WTC11 (cell line): ENCODE data around the gene GPC2.
"Not testable (repeated sequence)": the region's sequence is repeated elsewhere in the genome, so short reads cannot be mapped to it uniquely, and the experiment has no call there.

ENCODE experiments used
- ATF1 ChIP-seq: sonication (generic); formaldehyde crosslinking; IDR thresholded peaks from 2 replicates; pipeline ENCODE4 v1.8.1; 2023; ENCODE audit warnings: mild to moderate bottlenecking, moderate library complexity, missing genetic modification reagents
- ESRRA ChIP-seq: sonication (generic); formaldehyde crosslinking; IDR thresholded peaks from 2 replicates; pipeline ENCODE4 v1.8.1; 2022; ENCODE audit warnings: mild to moderate bottlenecking, missing genetic modification reagents, borderline replicate concordance
- JUN ChIP-seq: sonication (generic); formaldehyde crosslinking; IDR thresholded peaks from 2 replicates; pipeline ENCODE4 v1.8.0; 2023; ENCODE audit warnings: mild to moderate bottlenecking, missing genetic modification reagents
- SOX15 ChIP-seq: fragments of 250-450 bp; sonication (Bioruptor Pico); IDR thresholded peaks from 2 replicates; pipeline ENCODE4 v1.9.0; 2021; ENCODE audit warnings: mild to moderate bottlenecking
- SP1 ChIP-seq: sonication (generic); formaldehyde crosslinking; conservative IDR thresholded peaks from 2 replicates; pipeline ENCODE4 v1.8.1; 2022; ENCODE audit warnings: missing genetic modification reagents
- TEAD1 ChIP-seq: sonication (generic); formaldehyde crosslinking; IDR thresholded peaks from 2 replicates; pipeline ENCODE4 v1.8.0; 2022; ENCODE audit warnings: mild to moderate bottlenecking, missing genetic modification reagents
- ZNF121 ChIP-seq: sonication (generic); formaldehyde crosslinking; IDR thresholded peaks from 2 replicates; pipeline ENCODE4 v1.8.0; 2023; ENCODE audit warnings: missing genetic modification reagents
- TF ChIP-seq, protein P1 (sequence below): fragments of 200-600 bp; IDR thresholded peaks from 2 replicates; pipeline ENCODE4 v1.8.0; 2022; ENCODE audit warnings: antibody characterized with exemption
- TF ChIP-seq, protein P2 (sequence below): sonication (generic); formaldehyde crosslinking; IDR thresholded peaks from 2 replicates; pipeline ENCODE4 v1.8.1; 2022; ENCODE audit warnings: low read depth, mild to moderate bottlenecking, moderate library complexity, missing genetic modification reagents, borderline replicate concordance
- TF ChIP-seq, protein P3 (sequence below): sonication (generic); formaldehyde crosslinking; conservative IDR thresholded peaks from 2 replicates; pipeline ENCODE4 v1.8.1; 2022; ENCODE audit warnings: mild to moderate bottlenecking, missing genetic modification reagents
- TF ChIP-seq, protein P4 (sequence below): sonication (generic); formaldehyde crosslinking; IDR thresholded peaks from 2 replicates; pipeline ENCODE4 v1.8.0; 2022; ENCODE audit warnings: mild to moderate bottlenecking, missing genetic modification reagents
- TF ChIP-seq, protein P5 (sequence below): sonication (generic); formaldehyde crosslinking; IDR thresholded peaks from 2 replicates; pipeline ENCODE4 v1.8.0; 2022; ENCODE audit warnings: missing genetic modification reagents
- TF ChIP-seq, protein P6 (sequence below): sonication (generic); formaldehyde crosslinking; IDR thresholded peaks from 2 replicates; pipeline ENCODE4 v1.8.1; 2023; ENCODE audit warnings: mild to moderate bottlenecking, missing genetic modification reagents
- TF ChIP-seq, protein P7 (sequence below): sonication (generic); formaldehyde crosslinking; IDR thresholded peaks from 2 replicates; pipeline ENCODE4 v1.8.0; 2022; ENCODE audit warnings: mild to moderate bottlenecking, missing genetic modification reagents

DNA sequence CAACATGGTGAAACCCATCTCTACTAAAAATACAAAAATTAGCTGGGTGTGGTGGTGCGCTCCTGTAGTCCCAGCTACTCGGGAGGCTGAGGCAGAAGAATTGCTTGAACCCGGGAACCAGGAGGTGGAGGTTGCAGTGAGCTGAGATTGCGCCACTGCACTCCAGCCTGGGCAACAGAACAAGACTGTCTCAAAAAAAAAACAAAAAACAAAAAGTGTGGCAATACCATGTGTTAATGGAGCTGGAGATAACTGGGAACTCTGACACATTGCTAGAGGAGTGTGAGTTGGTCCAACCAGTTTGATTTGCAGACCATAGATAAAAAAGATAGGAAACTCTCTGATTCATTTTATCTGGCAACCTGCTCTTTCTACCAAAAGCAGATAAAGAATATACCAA, 30.8 kb downstream of the GPC2 start:
- TF ChIP-seq SP1, TEAD1, SOX15, JUN, ATF1, ESRRA, ZNF121 (CRISPR knock-in tag): not testable (repeated sequence)
- TF ChIP-seq, protein P1, sequence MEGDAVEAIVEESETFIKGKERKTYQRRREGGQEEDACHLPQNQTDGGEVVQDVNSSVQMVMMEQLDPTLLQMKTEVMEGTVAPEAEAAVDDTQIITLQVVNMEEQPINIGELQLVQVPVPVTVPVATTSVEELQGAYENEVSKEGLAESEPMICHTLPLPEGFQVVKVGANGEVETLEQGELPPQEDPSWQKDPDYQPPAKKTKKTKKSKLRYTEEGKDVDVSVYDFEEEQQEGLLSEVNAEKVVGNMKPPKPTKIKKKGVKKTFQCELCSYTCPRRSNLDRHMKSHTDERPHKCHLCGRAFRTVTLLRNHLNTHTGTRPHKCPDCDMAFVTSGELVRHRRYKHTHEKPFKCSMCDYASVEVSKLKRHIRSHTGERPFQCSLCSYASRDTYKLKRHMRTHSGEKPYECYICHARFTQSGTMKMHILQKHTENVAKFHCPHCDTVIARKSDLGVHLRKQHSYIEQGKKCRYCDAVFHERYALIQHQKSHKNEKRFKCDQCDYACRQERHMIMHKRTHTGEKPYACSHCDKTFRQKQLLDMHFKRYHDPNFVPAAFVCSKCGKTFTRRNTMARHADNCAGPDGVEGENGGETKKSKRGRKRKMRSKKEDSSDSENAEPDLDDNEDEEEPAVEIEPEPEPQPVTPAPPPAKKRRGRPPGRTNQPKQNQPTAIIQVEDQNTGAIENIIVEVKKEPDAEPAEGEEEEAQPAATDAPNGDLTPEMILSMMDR = not testable (repeated sequence)
- TF ChIP-seq, protein P2, sequence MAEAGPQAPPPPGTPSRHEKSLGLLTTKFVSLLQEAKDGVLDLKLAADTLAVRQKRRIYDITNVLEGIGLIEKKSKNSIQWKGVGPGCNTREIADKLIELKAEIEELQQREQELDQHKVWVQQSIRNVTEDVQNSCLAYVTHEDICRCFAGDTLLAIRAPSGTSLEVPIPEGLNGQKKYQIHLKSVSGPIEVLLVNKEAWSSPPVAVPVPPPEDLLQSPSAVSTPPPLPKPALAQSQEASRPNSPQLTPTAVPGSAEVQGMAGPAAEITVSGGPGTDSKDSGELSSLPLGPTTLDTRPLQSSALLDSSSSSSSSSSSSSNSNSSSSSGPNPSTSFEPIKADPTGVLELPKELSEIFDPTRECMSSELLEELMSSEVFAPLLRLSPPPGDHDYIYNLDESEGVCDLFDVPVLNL = not testable (repeated sequence)
- TF ChIP-seq, protein P3, sequence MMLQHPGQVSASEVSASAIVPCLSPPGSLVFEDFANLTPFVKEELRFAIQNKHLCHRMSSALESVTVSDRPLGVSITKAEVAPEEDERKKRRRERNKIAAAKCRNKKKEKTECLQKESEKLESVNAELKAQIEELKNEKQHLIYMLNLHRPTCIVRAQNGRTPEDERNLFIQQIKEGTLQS (CRISPR knock-in tag) = not testable (repeated sequence)
- TF ChIP-seq, protein P4, sequence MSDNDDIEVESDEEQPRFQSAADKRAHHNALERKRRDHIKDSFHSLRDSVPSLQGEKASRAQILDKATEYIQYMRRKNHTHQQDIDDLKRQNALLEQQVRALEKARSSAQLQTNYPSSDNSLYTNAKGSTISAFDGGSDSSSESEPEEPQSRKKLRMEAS (CRISPR knock-in tag) = not testable (repeated sequence)
- TF ChIP-seq, protein P5, sequence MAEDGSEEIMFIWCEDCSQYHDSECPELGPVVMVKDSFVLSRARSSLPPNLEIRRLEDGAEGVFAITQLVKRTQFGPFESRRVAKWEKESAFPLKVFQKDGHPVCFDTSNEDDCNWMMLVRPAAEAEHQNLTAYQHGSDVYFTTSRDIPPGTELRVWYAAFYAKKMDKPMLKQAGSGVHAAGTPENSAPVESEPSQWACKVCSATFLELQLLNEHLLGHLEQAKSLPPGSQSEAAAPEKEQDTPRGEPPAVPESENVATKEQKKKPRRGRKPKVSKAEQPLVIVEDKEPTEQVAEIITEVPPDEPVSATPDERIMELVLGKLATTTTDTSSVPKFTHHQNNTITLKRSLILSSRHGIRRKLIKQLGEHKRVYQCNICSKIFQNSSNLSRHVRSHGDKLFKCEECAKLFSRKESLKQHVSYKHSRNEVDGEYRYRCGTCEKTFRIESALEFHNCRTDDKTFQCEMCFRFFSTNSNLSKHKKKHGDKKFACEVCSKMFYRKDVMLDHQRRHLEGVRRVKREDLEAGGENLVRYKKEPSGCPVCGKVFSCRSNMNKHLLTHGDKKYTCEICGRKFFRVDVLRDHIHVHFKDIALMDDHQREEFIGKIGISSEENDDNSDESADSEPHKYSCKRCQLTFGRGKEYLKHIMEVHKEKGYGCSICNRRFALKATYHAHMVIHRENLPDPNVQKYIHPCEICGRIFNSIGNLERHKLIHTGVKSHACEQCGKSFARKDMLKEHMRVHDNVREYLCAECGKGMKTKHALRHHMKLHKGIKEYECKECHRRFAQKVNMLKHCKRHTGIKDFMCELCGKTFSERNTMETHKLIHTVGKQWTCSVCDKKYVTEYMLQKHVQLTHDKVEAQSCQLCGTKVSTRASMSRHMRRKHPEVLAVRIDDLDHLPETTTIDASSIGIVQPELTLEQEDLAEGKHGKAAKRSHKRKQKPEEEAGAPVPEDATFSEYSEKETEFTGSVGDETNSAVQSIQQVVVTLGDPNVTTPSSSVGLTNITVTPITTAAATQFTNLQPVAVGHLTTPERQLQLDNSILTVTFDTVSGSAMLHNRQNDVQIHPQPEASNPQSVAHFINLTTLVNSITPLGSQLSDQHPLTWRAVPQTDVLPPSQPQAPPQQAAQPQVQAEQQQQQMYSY = not testable (repeated sequence)
- TF ChIP-seq, protein P6, sequence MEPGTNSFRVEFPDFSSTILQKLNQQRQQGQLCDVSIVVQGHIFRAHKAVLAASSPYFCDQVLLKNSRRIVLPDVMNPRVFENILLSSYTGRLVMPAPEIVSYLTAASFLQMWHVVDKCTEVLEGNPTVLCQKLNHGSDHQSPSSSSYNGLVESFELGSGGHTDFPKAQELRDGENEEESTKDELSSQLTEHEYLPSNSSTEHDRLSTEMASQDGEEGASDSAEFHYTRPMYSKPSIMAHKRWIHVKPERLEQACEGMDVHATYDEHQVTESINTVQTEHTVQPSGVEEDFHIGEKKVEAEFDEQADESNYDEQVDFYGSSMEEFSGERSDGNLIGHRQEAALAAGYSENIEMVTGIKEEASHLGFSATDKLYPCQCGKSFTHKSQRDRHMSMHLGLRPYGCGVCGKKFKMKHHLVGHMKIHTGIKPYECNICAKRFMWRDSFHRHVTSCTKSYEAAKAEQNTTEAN (CRISPR knock-in tag) = not testable (repeated sequence)
- TF ChIP-seq, protein P7, sequence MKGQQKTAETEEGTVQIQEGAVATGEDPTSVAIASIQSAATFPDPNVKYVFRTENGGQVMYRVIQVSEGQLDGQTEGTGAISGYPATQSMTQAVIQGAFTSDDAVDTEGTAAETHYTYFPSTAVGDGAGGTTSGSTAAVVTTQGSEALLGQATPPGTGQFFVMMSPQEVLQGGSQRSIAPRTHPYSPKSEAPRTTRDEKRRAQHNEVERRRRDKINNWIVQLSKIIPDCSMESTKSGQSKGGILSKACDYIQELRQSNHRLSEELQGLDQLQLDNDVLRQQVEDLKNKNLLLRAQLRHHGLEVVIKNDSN = not testable (repeated sequence)
